GM19023 (cell line): ENCODE measurements around the gene ACKR2.

ENCODE experiments used
- ATAC-seq: cut with Tn5 transposase; IDR thresholded peaks from one replicate; pipeline ENCODE4 v1.9.1; 2021; ENCODE audit warnings: mild to moderate bottlenecking, moderate library complexity; ENCODE audit not compliant: unreplicated experiment

Gene ACKR2

DNA sequence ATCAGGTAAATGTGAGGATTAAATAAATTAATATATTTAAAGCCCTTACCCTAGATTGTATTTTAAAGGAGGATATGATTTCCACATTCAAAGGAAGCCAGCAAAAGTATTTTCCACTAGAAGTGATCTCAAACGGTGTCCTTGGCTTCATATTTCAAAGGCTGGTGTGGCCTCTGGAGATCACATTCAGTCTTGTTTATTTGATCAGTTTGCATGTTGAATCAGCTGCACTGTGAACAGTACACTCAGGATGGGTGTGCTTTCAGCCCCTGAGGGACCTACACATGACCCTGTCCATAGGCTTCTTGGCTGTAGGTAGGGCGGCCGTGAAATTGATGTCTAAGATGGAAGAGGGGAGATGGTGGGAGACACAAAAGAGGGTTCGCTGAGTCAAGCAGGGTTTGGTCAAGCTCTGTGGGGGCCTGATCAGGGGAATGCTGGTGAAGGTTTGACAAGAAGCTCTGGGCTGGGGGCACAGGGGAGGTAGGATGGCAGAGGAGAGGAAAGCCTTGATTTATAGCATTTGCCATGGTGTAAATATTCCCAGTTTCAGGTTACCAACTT is 44.6 kb downstream of the ACKR2 start:
- no peak for ATAC-seq

DNA sequence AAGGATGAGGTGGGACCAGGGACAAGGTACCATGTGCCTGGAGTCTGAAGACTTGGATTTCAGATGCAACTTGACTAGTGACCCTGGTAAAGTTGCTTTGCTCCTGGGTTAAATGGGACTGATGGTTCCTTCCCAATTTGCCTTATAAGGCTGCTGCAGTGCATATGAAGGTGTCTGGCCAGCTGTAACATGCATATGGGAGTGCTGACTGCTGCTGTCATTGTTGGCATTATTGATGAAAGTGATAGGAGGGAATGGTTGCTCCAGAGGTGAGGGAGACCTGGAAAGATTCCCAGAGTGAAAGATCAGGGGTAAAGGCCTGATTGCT is 45.9 kb downstream of the ACKR2 start:
- no peak for ATAC-seq

DNA sequence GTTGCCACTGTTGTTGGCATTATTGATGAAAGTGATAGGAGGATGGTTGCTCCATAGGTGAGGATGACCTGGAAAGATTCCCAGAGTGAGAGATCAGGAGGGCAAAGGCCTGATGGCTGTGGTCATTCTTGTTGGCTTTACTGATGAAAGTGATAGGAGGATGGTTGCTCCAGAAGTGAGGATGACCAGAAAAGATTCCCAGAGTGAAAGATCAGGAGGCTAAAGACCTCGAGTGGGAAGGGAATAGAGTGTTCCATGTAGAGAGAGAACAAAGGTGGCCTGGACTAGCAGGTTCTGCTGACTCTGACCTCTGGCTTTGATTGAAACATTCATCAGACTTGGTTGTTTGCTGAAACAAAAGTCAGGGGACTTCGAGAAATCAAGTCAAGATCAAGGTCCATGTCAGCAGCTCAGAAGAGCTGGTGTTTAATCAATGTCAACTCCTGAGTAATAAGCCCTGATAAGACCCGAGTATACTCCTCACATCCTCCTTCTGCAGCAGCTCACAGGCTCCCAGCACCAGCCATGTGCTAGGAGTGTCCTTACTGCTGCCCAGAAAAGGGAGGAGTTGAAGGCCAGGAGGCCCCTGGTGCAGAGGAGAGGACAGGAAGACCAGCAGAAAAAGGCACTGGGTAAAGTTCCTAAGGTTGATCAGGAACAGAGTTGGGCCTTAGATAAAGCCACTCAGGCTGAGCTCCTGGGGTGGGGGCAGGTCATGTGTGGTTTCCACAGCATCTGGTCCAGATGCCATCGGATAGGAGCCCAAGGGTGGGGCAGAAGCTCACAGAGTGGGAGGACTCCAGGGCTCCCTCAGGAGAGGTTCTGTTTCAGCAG is 46.5 kb downstream of the ACKR2 start:
- ATAC-seq = no peak

DNA sequence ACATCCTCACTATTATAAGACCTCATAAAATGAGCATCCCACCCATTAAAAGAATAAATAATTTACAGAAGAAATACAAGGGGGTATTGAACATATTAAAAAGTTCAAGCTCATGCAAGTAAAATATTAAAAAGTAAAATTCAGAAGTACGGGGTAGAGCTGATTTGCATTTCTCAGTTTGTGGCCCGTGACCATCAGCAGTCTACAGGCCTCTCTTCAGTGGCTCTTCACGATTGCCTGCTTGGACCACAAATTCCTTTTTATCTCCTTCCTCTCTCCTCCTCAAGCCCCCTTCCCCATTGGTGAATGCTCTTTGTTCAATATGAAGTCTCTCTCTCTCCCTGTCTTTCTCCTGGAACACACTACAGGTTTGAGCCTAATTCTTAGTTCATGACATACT is 47.3 kb downstream of the ACKR2 start:
- no peak for ATAC-seq

DNA sequence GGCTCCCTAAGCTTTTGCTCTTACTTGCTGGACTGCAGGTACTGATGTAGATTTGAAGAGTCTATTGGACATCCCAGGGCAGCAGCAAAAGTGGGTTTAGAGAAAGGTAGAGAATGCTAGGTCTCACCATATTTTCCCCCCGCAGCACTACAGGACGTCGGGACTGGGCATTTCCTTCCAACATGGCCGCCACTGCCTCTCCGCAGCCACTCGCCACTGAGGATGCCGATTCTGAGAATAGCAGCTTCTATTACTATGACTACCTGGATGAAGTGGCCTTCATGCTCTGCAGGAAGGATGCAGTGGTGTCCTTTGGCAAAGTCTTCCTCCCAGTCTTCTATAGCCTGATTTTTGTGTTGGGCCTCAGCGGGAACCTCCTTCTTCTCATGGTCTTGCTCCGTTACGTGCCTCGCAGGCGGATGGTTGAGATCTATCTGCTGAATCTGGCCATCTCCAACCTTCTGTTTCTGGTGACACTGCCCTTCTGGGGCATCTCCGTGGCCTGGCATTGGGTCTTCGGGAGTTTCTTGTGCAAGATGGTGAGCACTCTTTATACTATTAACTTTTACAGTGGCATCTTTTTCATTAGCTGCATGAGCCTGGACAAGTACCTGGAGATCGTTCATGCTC is 55.2 kb downstream of the ACKR2 start:
- no peak for ATAC-seq

DNA sequence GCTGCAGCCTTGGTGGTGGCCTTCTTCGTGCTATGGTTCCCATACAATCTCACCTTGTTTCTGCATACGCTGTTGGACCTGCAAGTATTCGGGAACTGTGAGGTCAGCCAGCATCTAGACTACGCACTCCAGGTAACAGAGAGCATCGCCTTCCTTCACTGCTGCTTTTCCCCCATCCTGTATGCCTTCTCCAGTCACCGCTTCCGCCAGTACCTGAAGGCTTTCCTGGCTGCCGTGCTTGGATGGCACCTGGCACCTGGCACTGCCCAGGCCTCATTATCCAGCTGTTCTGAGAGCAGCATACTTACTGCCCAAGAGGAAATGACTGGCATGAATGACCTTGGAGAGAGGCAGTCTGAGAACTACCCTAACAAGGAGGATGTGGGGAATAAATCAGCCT is 56.0 kb downstream of the ACKR2 start:
- ATAC-seq = no peak

DNA sequence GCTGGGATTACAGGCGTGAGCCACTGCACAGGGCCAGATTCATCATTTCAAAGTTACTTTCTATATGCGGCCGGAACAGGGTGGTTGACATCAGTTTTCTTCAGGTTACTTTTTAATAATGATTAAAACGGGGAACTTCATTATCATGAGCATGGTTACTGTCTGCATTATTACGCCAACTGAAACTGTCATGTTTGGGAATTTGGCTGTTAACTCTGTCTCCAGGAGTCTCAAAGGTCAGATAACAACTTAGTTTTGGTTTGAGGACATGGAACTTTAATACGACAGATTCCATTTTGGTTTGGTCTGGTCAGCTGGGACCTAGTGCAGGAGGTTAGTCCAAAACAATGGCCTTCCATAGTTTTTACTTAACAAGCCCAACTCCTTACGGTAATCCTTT is 57.9 kb downstream of the ACKR2 start:
- no peak for ATAC-seq

DNA sequence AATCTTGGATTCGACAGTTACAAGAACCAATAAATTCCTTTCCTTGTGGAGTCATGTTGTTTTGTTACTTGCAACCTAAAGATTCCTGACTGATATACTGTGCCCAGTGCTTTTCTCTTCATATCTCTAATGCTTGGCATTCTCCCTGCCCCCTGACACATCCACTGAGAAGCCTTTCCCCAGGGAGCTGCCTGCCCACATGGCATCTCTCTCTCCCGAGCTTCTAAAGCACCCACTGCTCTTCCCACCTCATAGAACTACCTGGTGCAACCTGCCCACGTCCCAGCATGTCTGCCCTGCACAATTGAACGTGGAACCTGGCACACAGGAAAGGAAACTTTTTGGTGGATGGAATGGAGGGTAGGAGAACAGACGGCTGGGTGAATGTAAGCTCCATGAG is 59.6 kb downstream of the ACKR2 start:
- no peak for ATAC-seq

DNA sequence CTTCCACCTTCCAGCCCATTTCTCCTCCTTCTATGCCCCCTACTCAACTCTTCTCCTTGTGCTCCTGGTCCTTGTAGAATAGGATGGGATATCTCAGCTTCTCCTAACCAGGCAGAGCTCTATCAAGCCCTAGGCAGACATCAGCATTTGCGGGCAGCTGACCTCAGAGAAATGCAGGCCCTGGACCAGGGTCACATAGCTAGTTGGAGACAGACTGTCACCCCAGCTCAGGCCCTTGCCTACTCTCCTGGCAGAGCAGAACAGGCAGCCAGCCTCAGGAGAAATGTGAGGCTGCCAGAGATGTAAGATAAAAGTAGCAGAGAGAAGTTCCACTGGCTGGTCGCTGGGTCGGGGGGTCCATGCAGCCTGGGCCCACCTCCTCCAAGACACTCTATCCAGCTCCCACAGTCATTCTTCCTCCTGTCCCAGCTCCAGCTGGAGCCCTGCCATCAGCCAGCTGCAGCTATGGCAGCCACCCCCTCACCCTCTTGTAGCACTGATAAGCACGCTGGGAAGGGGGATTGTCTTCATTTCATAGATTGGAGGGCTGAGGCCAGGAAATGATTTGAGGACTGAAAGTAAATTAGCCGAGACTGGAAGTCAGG is 62.4 kb downstream of the ACKR2 start:
- no peak for ATAC-seq

DNA sequence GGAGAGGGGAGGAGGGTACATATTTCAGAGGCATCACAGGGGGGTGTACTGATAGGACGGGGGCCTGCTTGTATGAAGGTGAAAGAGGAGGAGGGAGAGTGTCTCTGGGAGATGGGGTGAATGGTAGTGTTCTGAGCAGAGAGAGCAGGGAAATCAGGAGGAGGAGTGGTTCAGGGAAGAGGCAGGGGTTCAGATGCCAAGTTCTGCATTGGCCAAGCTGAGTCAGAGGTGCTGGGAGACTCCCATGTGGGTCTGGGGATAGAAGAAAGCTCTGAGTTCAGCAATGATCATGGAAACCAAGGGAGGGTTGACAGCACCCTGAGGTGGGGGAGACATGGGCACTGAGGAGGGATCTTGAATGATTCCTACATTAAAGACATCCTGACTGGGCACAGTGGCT is 63.5 kb downstream of the ACKR2 start:
- no peak for ATAC-seq

DNA sequence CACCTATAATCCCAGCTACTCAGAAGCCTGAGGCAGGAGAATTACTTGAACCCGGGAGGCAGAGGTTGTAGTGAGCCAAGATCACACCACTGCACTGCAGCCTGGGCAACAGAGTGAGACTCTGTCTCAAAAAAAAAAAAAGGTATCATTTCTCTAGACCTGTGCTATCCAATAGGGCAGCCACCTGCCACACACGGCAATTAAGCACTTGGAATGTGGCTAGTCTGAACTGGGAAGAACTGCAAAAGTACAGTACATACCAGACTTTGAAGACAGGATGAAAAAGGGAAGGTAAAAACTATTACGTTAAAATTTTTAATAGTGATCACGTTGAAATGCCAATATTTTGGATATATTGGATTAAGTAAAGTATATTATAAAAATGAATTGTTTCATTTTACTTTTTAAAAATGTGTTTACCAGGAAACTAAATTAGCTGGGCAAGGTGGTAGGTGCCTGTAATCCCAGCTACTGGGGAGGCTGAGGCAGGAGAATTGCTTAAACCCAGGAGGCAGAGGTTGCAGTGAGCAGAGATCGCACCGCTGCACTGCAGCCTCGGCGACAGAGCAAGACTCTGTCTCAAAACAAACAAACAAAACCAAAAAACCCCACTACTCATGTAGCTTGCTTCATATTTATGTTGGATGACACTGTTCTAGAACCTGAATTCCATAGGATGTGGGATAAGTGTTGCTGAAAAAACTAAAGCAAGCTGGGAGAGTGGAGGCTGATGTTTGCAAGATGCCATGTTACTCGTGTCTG is 64.2 kb downstream of the ACKR2 start:
- no peak for ATAC-seq

DNA sequence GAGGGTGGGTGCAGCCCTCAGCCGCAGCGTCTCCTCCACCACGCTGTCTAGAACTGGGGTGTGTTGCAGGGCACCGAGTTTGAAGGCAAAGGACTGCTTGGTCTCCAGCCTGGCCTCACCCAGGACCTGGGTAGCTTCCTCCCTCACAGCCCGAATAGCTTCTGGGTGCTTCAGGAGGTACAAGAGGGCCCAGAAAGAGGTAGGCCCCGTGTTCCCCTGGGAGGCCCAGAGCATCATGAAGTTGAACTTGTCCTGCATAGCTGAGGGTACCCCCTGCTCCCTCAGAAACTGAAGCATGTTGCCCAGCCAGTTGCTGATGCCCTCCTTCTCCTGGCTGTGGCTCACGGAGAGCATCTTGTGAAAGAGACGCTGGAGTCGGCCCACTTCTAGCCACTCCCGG is 65.5 kb downstream of the ACKR2 start:
- ATAC-seq = no peak

DNA sequence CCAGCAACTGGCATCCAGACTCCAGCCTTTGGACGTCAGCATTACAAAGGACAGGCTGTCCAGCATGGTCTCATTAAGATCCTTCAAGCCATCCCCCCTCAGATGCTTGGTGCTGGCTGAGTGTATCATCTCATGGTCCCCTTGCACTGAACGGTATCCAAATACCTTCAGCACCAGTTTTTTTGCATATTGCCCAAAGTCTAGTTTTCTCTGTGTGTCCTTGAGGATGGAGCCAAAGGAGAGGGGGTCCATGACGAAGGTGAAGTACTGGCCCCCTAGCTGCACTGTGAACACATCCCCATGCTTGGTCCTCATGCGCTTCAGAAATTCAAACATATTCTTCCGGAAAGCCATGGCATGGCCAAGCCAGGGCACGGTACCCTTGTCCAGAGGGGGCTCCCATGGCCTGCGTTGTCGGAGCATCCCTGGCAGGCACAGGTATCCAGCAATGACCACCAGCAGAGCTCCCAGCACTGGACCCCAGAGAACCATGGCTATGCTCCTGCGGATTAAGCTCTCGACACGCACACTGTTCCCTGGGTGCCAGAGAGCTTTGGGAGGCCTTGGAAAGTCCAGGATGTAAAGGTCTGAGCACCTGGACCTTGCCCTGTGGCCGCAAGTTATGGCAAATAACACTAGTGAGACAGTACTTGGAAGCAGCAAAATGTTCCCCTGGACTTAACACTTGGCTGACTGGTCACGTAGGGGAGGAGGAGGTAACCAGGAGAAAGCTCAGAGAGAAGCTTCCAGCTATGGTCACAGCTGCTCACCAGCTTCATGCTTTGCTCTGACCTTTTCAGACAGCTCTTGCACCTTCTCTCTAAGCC is 66.3 kb downstream of the ACKR2 start, which contains the start of gene CYP8B1:
Gene CYP8B1, minus strand, starts transcription at position 555 of the 827 bp plus-strand sequence. Its CDS starts 63 bp downstream, at position 492.
- ATAC-seq = no peak

DNA sequence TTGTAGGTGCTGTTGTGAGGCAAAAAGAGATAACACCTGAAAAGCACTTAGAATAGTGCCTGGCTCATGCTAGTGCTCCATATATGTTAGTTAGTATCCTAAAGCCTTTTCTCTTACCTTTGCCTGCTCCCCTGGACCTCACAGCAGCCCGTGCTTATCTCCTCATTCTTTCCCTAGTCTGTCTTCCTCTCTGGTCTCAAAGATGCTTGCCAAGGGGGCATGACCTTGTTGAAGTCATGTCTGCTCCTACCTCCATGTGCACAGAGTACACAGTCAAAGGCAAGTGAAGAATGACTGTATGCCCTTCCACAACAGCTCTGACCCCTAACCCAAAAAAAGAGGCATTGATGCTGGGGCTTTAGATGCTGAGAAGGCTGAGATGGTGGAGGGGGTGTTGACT is 67.2 kb downstream of the ACKR2 start:
- no peak for ATAC-seq

DNA sequence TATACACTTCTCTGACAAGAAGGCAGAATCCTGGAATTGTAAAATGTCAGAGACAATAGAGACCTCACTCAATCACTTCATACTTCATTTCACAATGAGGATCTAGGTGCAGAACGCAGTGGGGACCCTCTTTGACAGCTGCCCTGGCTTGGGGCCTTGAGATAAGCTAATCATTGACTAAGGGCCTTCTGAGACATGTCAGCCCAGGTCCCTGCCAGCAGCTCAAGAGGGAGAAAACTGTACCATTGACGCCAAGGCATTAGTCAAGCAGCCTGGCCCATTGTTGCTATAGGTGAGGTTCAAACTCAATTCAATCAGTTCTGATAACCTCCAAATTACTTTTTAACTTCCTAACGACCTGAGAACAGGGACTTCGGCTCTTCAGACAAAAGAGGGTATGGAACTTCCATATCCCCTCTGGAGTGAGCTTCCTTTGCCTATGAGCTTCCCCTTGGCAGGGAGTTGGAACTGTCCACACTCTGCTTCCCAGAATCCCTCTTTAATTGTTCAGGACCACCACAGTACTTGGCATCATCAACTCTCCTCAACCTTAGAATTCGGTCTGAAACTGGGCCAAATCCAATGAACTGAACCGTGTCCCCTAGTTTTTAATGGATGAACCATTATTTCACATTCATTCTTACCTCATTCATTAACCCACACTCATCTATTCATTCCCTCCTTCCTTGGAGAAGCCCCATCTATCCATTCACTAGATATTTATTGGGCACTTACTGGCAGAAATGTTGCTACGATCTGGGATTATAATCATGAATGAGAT is 67.9 kb downstream of the ACKR2 start:
- ATAC-seq = no peak

DNA sequence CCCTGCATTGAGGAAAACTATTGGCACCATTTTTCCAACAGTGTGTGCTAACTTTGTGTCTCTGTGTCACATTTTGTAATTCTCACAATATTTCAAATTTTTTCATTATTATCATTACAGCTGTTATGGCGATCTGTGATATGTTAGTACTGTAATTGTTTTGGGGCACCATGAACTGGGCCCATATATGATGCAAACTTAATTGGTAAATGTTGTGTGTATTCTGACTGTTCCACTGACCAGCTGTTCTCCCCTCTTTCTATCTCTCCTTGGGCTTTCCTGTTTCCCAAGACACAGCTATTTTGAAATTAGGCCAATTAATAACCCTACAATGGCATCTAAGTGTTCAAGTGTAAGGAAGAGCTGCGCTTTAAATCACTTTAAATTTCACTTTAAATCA is 68.6 kb downstream of the ACKR2 start:
- no peak for ATAC-seq

DNA sequence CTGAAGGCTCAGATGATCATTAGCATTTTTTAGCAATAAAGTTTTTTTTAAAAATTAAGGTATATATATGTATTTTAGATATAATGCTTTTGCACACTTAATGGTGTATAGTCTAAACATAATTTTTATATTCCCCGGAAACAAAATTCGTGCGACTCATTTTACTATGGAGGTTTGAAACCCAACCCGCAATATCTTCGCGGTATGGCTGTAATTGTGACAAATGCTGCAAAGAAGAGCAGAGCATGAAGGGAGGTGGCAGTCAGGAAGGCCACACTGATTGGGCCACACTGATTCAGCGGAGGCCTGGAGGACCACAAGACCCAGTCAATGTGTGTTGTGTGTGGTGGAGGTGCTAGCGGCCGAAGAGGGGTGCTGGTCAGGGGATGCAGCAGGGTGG is 70.9 kb downstream of the ACKR2 start:
- ATAC-seq = no peak

DNA sequence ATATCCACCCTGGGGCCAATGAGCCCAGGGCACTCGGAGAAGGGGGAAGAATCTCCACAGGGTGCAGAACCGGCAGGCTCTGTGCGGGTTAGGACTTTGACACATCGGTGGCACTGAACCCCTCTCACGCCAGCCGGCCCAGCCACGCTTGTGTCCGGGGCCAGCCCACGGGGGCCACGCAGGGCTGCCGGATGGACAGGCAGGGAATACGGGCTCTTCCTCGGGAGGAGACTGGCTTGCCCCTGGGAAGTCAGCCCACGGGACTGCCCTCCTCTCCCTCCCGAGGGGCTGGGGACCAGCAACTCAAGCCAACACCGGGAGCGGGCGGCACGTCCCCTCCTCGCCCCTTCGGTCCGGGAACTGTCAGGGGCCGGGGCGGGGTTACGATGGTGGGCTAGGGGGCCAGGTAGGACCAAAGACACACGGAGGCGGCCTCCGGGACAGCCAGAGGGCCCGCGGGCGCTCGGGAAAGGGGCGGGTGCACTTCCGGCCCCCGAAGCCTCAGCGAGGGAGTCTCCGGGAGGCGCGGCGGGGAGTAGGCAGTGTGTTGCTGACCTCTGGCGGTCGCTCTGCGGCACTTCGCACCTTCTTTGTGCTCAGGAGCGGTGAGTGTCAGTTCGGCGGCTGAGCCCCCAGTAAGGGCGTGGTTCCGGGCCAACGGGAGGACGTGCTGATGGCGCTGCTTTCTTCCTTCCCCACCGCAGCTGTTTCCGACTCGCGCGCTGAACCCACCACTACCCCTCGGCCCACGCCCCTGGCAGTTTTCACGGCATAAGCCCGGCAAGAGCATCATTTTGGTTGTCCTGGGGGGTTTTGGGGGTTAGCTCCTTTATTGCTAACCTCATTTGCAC is 71.6 kb downstream of the ACKR2 start:
- ATAC-seq = peak; percentile 99
